H1 (cell line): ENCODE data around the gene DDX31. TPM values are rescaled to one million over a fixed set of nuclear protein-coding genes. Genes with fewer than 3 reads are reported as not detected.

ENCODE experiments used
- CTCF ChIA-PET: fragments of 300-600 bp; sonication (Branson Sonifier 250); formaldehyde crosslinking; loops from one replicate; lab custom pipeline; 2021; ENCODE audit not compliant: partially characterized antibody; lab: Charles Lee
- POLR2A ChIA-PET: fragments of 300-600 bp; sonication (Branson Sonifier 250); formaldehyde crosslinking; loops from one replicate; lab custom pipeline; 2021; ENCODE audit warnings: inconsistent platforms; ENCODE audit not compliant: partially characterized antibody; lab: Charles Lee
- DNase-seq, 2 experiments: peaks; one replicate each; pipeline versions ENCODE4 v3.0.0 to v3.0.0-alpha.2; 2010 to 2022; ENCODE audit warnings: low spot score in 2 of 2, low read depth in 1 of 2, mixed read lengths in 1 of 2
- FAIRE-seq: peaks from 2 replicates; lab custom pipeline; 2011; peaks lifted over from hg19 to GRCh38; lab: Jason Lieb, UNC
- H2AFZ ChIP-seq: 2 replicates; pipeline ENCODE4 v1.8.1; 2012; ENCODE audit warnings: low read length, inconsistent platforms
- H2AK5ac ChIP-seq: 2 replicates; pipeline ENCODE4 v1.6.1; 2013; ENCODE audit warnings: low read depth, low read length
- H2BK120ac ChIP-seq: replicated peaks from 2 replicates; pipeline ENCODE3; 2013; ENCODE audit warnings: low read depth, low read length, inconsistent platforms
- H2BK12ac ChIP-seq: 2 replicates; pipeline ENCODE4 v1.6.1; 2013; ENCODE audit warnings: low read depth, low read length
- H2BK15ac ChIP-seq: 2 replicates; pipeline ENCODE4 v1.6.1; 2013; ENCODE audit warnings: low read length
- H2BK20ac ChIP-seq: 2 replicates; pipeline ENCODE4 v1.6.1; 2013; ENCODE audit warnings: low read length
- H2BK5ac ChIP-seq: 2 replicates; pipeline ENCODE4 v1.6.1; 2013; ENCODE audit warnings: low read depth, low read length
- H3K14ac ChIP-seq: 2 replicates; pipeline ENCODE4 v1.6.1; 2013; ENCODE audit warnings: inconsistent platforms; ENCODE audit not compliant: insufficient read length
- H3K18ac ChIP-seq: 2 replicates; pipeline ENCODE4 v1.6.1; 2013; ENCODE audit warnings: low read length; ENCODE audit errors: extremely low read depth
- H3K23ac ChIP-seq: 2 replicates; pipeline ENCODE4 v1.6.1; 2013; ENCODE audit warnings: inconsistent platforms; ENCODE audit not compliant: insufficient read length
- H3K23me2 ChIP-seq: 2 replicates; pipeline ENCODE4 v1.6.1; 2013; ENCODE audit warnings: low read depth, low read length
- H3K27ac ChIP-seq: 2 replicates; pipeline ENCODE4 v1.6.1; 2011; ENCODE audit warnings: low read depth, low read length, inconsistent platforms
- H3K27me3 ChIP-seq, 4 experiments: replicated peaks in 1 of 4; 1 replicate in 1 of 4; 2 replicates in 3 of 4; pipeline versions ENCODE4 v1.6.1 to v1.8.1; 2011 to 2013; ENCODE audit warnings: low read length in 3 of 4, mild to moderate bottlenecking in 3 of 4, inconsistent platforms in 2 of 4, mixed read lengths in 2 of 4, moderate library complexity in 1 of 4; ENCODE audit not compliant: control insufficient read depth in 3 of 4, insufficient read depth in 3 of 4; ENCODE audit errors: extremely low read depth in 1 of 4
- H3K36me3 ChIP-seq, 4 experiments: 2 replicates each; pipeline versions ENCODE4 v1.6.1 to v1.8.1; 2011 to 2013; ENCODE audit warnings: mild to moderate bottlenecking in 4 of 4, low read length in 3 of 4, moderate library complexity in 2 of 4, control low read depth in 1 of 4, inconsistent platforms in 1 of 4; ENCODE audit not compliant: insufficient read depth in 4 of 4, control insufficient read depth in 2 of 4
- H3K4ac ChIP-seq: replicated peaks from 2 replicates; pipeline ENCODE3; 2013; ENCODE audit warnings: low read length, low read depth, mixed read lengths, inconsistent platforms; ENCODE audit not compliant: insufficient read length
- H3K4me1 ChIP-seq, 4 experiments: replicated peaks in 1 of 4; 1 replicate in 1 of 4; 2 replicates in 3 of 4; pipeline versions ENCODE4 v1.6.1 to v1.8.1; 2011 to 2013; ENCODE audit warnings: low read length in 3 of 4, inconsistent platforms in 2 of 4, mixed read lengths in 1 of 4; ENCODE audit not compliant: insufficient read depth in 4 of 4, control insufficient read depth in 3 of 4
- H3K4me2 ChIP-seq, 2 experiments: 2 replicates each; pipeline versions ENCODE4 v1.6.1 to v1.8.1; 2011 to 2013; ENCODE audit warnings: low read depth in 2 of 2, low read length in 2 of 2, control low read depth in 1 of 2, inconsistent platforms in 1 of 2, mild to moderate bottlenecking in 1 of 2; ENCODE audit not compliant: insufficient read depth in 1 of 2
- H3K4me3 ChIP-seq, 4 experiments: fragments of 200-600, 300-600 bp in 1 of 4; sonication (generic), shearing (Covaris generic), sonication (Bioruptor Twin) in 1 of 4; 2 replicates each; pipeline versions ENCODE4 v1.5.1 to v1.8.1; 2011 to 2016; ENCODE audit warnings: low read length in 4 of 4, low read depth in 3 of 4, control low read depth in 2 of 4, inconsistent platforms in 2 of 4, mild to moderate bottlenecking in 2 of 4, mixed read lengths in 1 of 4, moderate library complexity in 1 of 4; ENCODE audit not compliant: insufficient read depth in 2 of 4; ENCODE audit errors: extremely low read depth in 1 of 4
- H3K56ac ChIP-seq: replicated peaks from 2 replicates; pipeline ENCODE3; 2013; ENCODE audit warnings: low read depth, mild to moderate bottlenecking, mixed read lengths, low read length, inconsistent platforms; ENCODE audit not compliant: insufficient read length
- H3K79me1 ChIP-seq: 2 replicates; pipeline ENCODE4 v1.6.1; 2013; ENCODE audit warnings: low read depth, low read length, control low read depth
- H3K79me2 ChIP-seq, 2 experiments: 2 replicates each; pipeline versions ENCODE4 v1.6.1 to v1.8.1; 2012 to 2013; ENCODE audit warnings: low read length in 2 of 2, mild to moderate bottlenecking in 2 of 2, inconsistent platforms in 1 of 2; ENCODE audit not compliant: insufficient read depth in 2 of 2, control insufficient read depth in 1 of 2
- H3K9ac ChIP-seq, 4 experiments: replicated peaks in 1 of 4; 1 replicate in 1 of 4; 2 replicates in 3 of 4; pipeline versions ENCODE4 v1.6.1 to v1.8.1; 2011 to 2013; ENCODE audit warnings: low read depth in 3 of 4, low read length in 3 of 4, control low read depth in 2 of 4, mild to moderate bottlenecking in 2 of 4, moderate library complexity in 2 of 4, inconsistent platforms in 1 of 4; ENCODE audit errors: extremely low read depth in 1 of 4
- H3K9me3 ChIP-seq, 2 experiments: 2 replicates each; pipeline versions ENCODE4 v1.6.1 to v1.8.1; 2012 to 2013; ENCODE audit warnings: mild to moderate bottlenecking in 2 of 2, moderate library complexity in 2 of 2, control low read depth in 1 of 2, inconsistent platforms in 1 of 2, low read depth in 1 of 2, low read length in 1 of 2, mixed read lengths in 1 of 2; ENCODE audit not compliant: insufficient read depth in 2 of 2
- H4K20me1 ChIP-seq, 2 experiments: replicated peaks in 1 of 2; 2 replicates each; pipeline versions ENCODE3 to v1.8.1; 2011 to 2013; ENCODE audit warnings: inconsistent platforms in 2 of 2, low read length in 2 of 2, mild to moderate bottlenecking in 1 of 2; ENCODE audit not compliant: insufficient read depth in 2 of 2, control insufficient read depth in 1 of 2
- H4K5ac ChIP-seq: 2 replicates; pipeline ENCODE4 v1.6.1; 2013; ENCODE audit warnings: low read length, low read depth, mixed read lengths, inconsistent platforms; ENCODE audit not compliant: insufficient read length
- H4K8ac ChIP-seq: 2 replicates; pipeline ENCODE4 v1.8.0; 2013; ENCODE audit warnings: mild to moderate bottlenecking, moderate library complexity, low read length, inconsistent platforms; ENCODE audit not compliant: insufficient read depth; ENCODE audit errors: extremely low read depth
- H4K91ac ChIP-seq: replicated peaks from 2 replicates; pipeline ENCODE3; 2013; ENCODE audit warnings: low read length, mixed read lengths, inconsistent platforms; ENCODE audit not compliant: insufficient read length
- CBX5 ChIP-seq: fragments of 300-800, 300-1000 bp; sonication (generic); IDR thresholded peaks from 2 replicates; pipeline ENCODE4 v1.7.1; 2016; ENCODE audit warnings: antibody characterized with exemption, low read length, low read depth
- CHD1 ChIP-seq: IDR thresholded peaks from 2 replicates; pipeline ENCODE4 v1.6.1; 2012; ENCODE audit warnings: low read depth, low read length, improper control_type of control experiment
- FOSL1 ChIP-seq: IDR thresholded peaks from 2 replicates; pipeline ENCODE4 v1.6.1; 2011; ENCODE audit warnings: mild to moderate bottlenecking, low read depth, low read length, moderate library complexity; ENCODE audit not compliant: insufficient read depth
- KDM1A ChIP-seq: fragments of 200-600, 300-600 bp; sonication (generic); IDR thresholded peaks from 2 replicates; pipeline ENCODE4 v1.7.1; 2016; ENCODE audit warnings: mild to moderate bottlenecking, low read length, borderline replicate concordance
- KDM4A ChIP-seq: IDR thresholded peaks from one replicate; pipeline ENCODE4 v1.7.1; 2012; ENCODE audit warnings: low read depth, mild to moderate bottlenecking, moderate library complexity, low read length, inconsistent platforms; ENCODE audit not compliant: severe bottlenecking
- KDM5A ChIP-seq: fragments of 200-600 bp; IDR thresholded peaks from 2 replicates; pipeline ENCODE4 v1.7.1; 2012; ENCODE audit warnings: mild to moderate bottlenecking, low read length, inconsistent platforms, mixed read lengths
- NRF1 ChIP-seq: IDR thresholded peaks from 2 replicates; pipeline ENCODE4 v1.6.1; 2011; ENCODE audit warnings: mild to moderate bottlenecking, low read depth, low read length, improper control_type of control experiment
- POLR2A ChIP-seq, 2 experiments: IDR thresholded peaks; 1 replicate in 1 of 2; 2 replicates in 1 of 2; pipeline ENCODE4 v1.6.1; 2011; ENCODE audit warnings: low read depth in 2 of 2, low read length in 2 of 2, mild to moderate bottlenecking in 2 of 2; ENCODE audit errors: control extremely low read depth in 1 of 2
- RXRA ChIP-seq: IDR thresholded peaks from 2 replicates; pipeline ENCODE4 v1.6.1; 2011; ENCODE audit warnings: low read depth, mild to moderate bottlenecking, low read length, moderate library complexity; ENCODE audit not compliant: insufficient read depth
- SIRT6 ChIP-seq: IDR thresholded peaks from one replicate; pipeline ENCODE4 v1.7.1; 2012; ENCODE audit warnings: low read length, inconsistent platforms
- TAF1 ChIP-seq: IDR thresholded peaks from 2 replicates; pipeline ENCODE4 v1.6.1; 2011; ENCODE audit warnings: mild to moderate bottlenecking, low read depth, low read length
- TAF7 ChIP-seq: optimal IDR thresholded peaks from 2 replicates; pipeline ENCODE3; 2011; ENCODE audit warnings: low read depth, mild to moderate bottlenecking, inconsistent platforms, low read length, moderate library complexity, borderline replicate concordance
- TBP ChIP-seq: IDR thresholded peaks from 2 replicates; pipeline ENCODE4 v1.6.1; 2011; ENCODE audit warnings: low read depth, low read length, improper control_type of control experiment
- TCF12 ChIP-seq: IDR thresholded peaks from 2 replicates; pipeline ENCODE4 v1.6.1; 2011; ENCODE audit warnings: low read depth, mild to moderate bottlenecking, low read length
- WGBS, 2 experiments: shearing (Covaris generic) in 1 of 2; methylation state at CpG; one replicate each; pipeline versions ENCODE4 v1.1.6 to v1.1.7; 2013 to 2015; ENCODE audit warnings: low lambda C conversion rate in 2 of 2, mixed read lengths in 2 of 2, inconsistent platforms in 1 of 2, low coverage in 1 of 2, missing lambda C conversion rate in 1 of 2; ENCODE audit not compliant: insufficient replicate concordance in 2 of 2, insufficient coverage in 1 of 2, insufficient read length in 1 of 2; ENCODE audit errors: extremely low coverage in 1 of 2, missing lambda C conversion rate in 1 of 2; 5-methylcytosine and 5-hydroxymethylcytosine counted together
- polyA plus RNA-seq, 7 experiments: library from polyadenylated mRNA; depleted of rRNA in 3 of 7; stranded (reverse) in 5 of 7; unstranded in 2 of 7; fragments of >200 nt in 5 of 7; fragments of 200-250 nt in 2 of 7; gene quantifications; 1 replicate in 5 of 7; 2 replicates in 1 of 7; 4 replicates in 1 of 7; pipeline versions ENCODE4 v1.2.1 to v1.2.3, GENCODE V29; 2011 to 2013; ENCODE audit warnings: missing spikeins in 2 of 7, mixed read lengths in 2 of 7
- total RNA-seq: library from RNA; stranded (reverse); fragmentation: NEBNext Ultra II Directional; extraction: Animal tissue kit (Norgen Biotek cat#: 25700); gene quantifications from 2 replicates; pipeline ENCODE4 v1.2.1, GENCODE V29; 2021
- TF ChIP-seq, protein P1 (sequence below): IDR thresholded peaks from 2 replicates; pipeline ENCODE4 v1.6.1; 2011; ENCODE audit warnings: low read depth, mild to moderate bottlenecking, low read length; ENCODE audit not compliant: insufficient read depth

DDX31 gene
- total and polyA plus RNA-seq, 2 of the 8 experiments (the other 6 are each of a cell fraction or from before 2014, with no cell fraction given), result 9.5 to 23.7 TPM

DNA sequence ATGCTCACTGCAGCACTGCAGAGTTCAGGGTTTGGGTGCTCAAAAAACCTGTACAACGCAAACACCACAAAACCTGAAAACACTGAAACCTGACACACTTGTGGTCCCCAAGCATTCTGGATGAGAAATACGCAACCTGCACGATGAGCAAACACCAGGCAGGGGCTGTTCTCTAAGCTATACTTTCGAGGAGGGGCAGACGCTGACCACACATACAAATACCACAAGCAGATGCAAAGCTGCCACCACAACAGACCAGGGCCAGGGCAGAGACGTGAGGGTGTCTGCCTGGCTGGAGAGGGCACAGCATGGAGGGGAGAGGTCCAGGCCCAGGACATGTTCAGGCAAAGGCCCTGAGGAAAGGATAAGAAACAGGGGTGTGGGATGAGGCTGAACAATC lies 64.4 kb downstream of the DDX31 start:
- Histone ChIP-seq H3K9ac (no peak overlapping the region), H3K9me3 (no peaks in the 10 kb centered on the region), H3K27ac (no peak overlapping the region), H4K91ac (no peak overlapping the region), H3K23ac (no peak overlapping the region), H2BK120ac (peak overlapping the region; percentile 41), H2AFZ (no peak overlapping the region), H3K23me2 (no peaks in the 10 kb centered on the region), H2BK12ac (no peak overlapping the region), H2BK20ac (no peak overlapping the region), H3K36me3 (peaks cover 0 to 14% (median 2%) of the 10 kb centered on the region in 4 experiments; a peak in 6 of 8 replicates), H3K79me2 (no peaks in the 10 kb centered on the region), H3K4me3 (no peak overlapping the region), H4K20me1 (peaks cover 3 to 4% of the 10 kb centered on the region in 2 experiments), H3K79me1 (peaks cover 2% of the 10 kb centered on the region), H3K56ac (no peak overlapping the region), H2AK5ac (no peak overlapping the region), H4K5ac (no peak overlapping the region), H3K27me3 (no peaks in the 10 kb centered on the region), H3K14ac (no peak overlapping the region), H2BK15ac (no peak overlapping the region), H3K4ac (no peak overlapping the region), H3K4me1 (no peaks in the 10 kb centered on the region), H4K8ac (no peak overlapping the region), H3K4me2 (no peak overlapping the region), H3K18ac (no peak overlapping the region), H2BK5ac (peak overlapping the region; percentile 60; the same call in 1 of the 2 replicates)
- 89% methylated on average over 6 of the region's 6 CpGs; no CpG with 5 or more reads in 1 of the 2 experiments for WGBS, 2 experiments
- ChIA-PET POLR2A (interaction anchor here (1.2 to 1.8 kb wide), 2 partner anchors 13 to 15 kb away, joined by 3 read pairs; no protein-coding TSS in a partner anchor), CTCF (interaction anchor here (2.0 kb wide), 1 partner anchor 39 kb away, joined by 4 read pairs; no protein-coding TSS in a partner anchor)
- DNase-seq (no peak), FAIRE-seq (no peak)
- TF ChIP-seq NRF1, result no peak
- TF ChIP-seq KDM5A, result no peak
- TF ChIP-seq RXRA, result no peak
- TF ChIP-seq TAF7, result no peak
- no peak for TF ChIP-seq TBP
- TF ChIP-seq FOSL1, result no peak
- no peak for TF ChIP-seq TAF1
- TF ChIP-seq POLR2A (IDR thresholded peaks at IDR 0.05; ENCODE audit: control extremely low read depth in 1 of 2, low read depth in 2 of 2, low read length in 2 of 2), result no peak
- TF ChIP-seq TCF12, result no peak
- no peak for TF ChIP-seq KDM4A
- no peak for TF ChIP-seq CHD1
- no peak for TF ChIP-seq CBX5
- TF ChIP-seq KDM1A, result no peak
- no peak for TF ChIP-seq SIRT6
- TF ChIP-seq, protein P1, sequence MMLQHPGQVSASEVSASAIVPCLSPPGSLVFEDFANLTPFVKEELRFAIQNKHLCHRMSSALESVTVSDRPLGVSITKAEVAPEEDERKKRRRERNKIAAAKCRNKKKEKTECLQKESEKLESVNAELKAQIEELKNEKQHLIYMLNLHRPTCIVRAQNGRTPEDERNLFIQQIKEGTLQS, result no peak
